GM20000 (cell line): ENCODE data around the gene PTPRCAP.
A peak's percentile ranks its signal among the peaks of the same experiment; 100 is the strongest.

Experiments
- DNase-seq: peaks from one replicate; pipeline ENCODE4 v3.0.0; 2012; ENCODE audit warnings: low spot score
- CTCF ChIP-seq: IDR thresholded peaks from 2 replicates; pipeline ENCODE4 v1.5.1; 2012; ENCODE audit warnings: mild to moderate bottlenecking, control low read depth; ENCODE audit errors: extremely low read depth, missing control alignments

Gene PTPRCAP

GRCh38 chr11:67437082-67437808 lies at the start of gene PTPRCAP:
PTPRCAP (minus strand) TSS chr11:67437682; CDS start chr11:67437619, 63 bp downstream.
- no peak for TF ChIP-seq CTCF
- DNase-seq: peak; percentile 85

- peak; percentile 86 for DNase-seq
- TF ChIP-seq CTCF: no peak
These were observed 49.2 kb upstream of the PTPRCAP start for GRCh38 chr11:67486481-67487195.

GRCh38 chr11:67485873-67486361 lies 48.4 kb upstream of the PTPRCAP start:
- peak; percentile 73 for DNase-seq

- DNase-seq: no peak
These were observed 47.4 kb upstream of the PTPRCAP start for GRCh38 chr11:67484847-67485311.

GRCh38 chr11:67483831-67484665 lies 46.6 kb upstream of the PTPRCAP start:
- TF ChIP-seq CTCF: no peak
- no peak for DNase-seq

More at GRCh38 chr11:67484847-67485311, 47.4 kb upstream of the PTPRCAP start:
- TF ChIP-seq CTCF: no peak

GRCh38 chr11:67482827-67483798 lies 45.6 kb upstream of the PTPRCAP start, which contains the start of gene AIP:
AIP (plus strand) TSS chr11:67483026; CDS start chr11:67483159, 133 bp downstream.
- TF ChIP-seq CTCF: no peak
- peak; percentile 94 for DNase-seq
